Lower lobe of right lung (tissue), 2 donors: Measurements from ENCODE around the gene PDLIM5. TPM values are rescaled to one million over a fixed set of nuclear protein-coding genes. Genes with fewer than 3 reads are reported as not detected.
A peak's percentile ranks its signal among the peaks of the same experiment; 100 is the strongest.

Experiments
- ATAC-seq, 2 donors: fragments of 200-7000 bp; cut with Tn5 transposase; one replicate each; pipeline ENCODE4 v1.9.1; 2020 to 2022; ENCODE audit warnings: mild to moderate bottlenecking in 2 of 2, moderate library complexity in 2 of 2
- DNase-seq: peaks from one replicate; pipeline ENCODE4 v3.0.0-alpha.2; 2020
- H3K27ac ChIP-seq: fragments of 200-600 bp; one replicate; pipeline ENCODE4 v1.8.0; 2022
- H3K27me3 ChIP-seq: fragments of 200-600 bp; one replicate; pipeline ENCODE4 v1.8.0; 2022; ENCODE audit warnings: low read depth
- H3K36me3 ChIP-seq: fragments of 200-600 bp; one replicate; pipeline ENCODE4 v1.8.0; 2022; ENCODE audit warnings: mild to moderate bottlenecking
- H3K4me1 ChIP-seq: fragments of 200-600 bp; one replicate; pipeline ENCODE4 v1.8.0; 2022
- H3K4me3 ChIP-seq: fragments of 200-600 bp; one replicate; pipeline ENCODE4 v1.8.0; 2022; ENCODE audit warnings: mild to moderate bottlenecking
- H3K9me3 ChIP-seq: fragments of 200-600 bp; one replicate; pipeline ENCODE4 v1.8.0; 2022
- intact Hi-C: fragments of 100-400 bp; cut with DNase I; formaldehyde crosslinking; loops from one replicate; pipeline ENCODE4 v1.11.0; 2022
- total RNA-seq: library from RNA; stranded (reverse); fragmentation: NEBNext Ultra II Directional; extraction: Animal tissue kit (Norgen Biotek cat#: 25700); gene quantifications from one replicate; pipeline ENCODE4 v1.2.1, GENCODE V29; 2021
- TF ChIP-seq, protein P1 (sequence below): fragments of 200-600 bp; IDR thresholded peaks from one replicate; pipeline ENCODE4 v1.8.0; 2022; ENCODE audit warnings: antibody characterized with exemption, mild to moderate bottlenecking
- donor health status: DM: no; HTN: yes; CAD: no; lungs with severe emphysema.

Gene PDLIM5
- total RNA-seq, 1 donor from 2014 or later, result 75.8 TPM

DNA sequence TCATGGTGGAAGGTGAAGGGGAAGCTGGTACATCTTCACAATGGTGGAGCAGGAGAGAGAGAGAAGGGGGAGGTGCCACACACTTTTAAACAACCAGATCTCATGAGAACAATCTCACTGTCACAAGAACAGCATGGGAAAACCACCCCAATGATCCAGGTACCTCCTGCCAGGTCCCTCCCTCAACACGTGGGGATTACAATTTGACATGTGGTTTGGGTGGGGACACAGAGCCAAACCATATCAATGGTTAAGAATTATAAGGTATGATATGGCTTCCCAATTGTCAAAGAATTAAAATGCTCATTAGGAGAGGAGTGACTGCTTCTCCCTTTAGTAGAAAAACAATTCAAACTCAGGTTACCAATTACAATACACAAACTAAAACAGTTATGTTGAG, 143.3 kb downstream of the PDLIM5 start:
- DNase-seq (no peak), ATAC-seq (no peak)
- no peak overlapping the region for H3K4me3 ChIP-seq
- no peak overlapping the region for H3K27ac ChIP-seq
- TF ChIP-seq, protein P1, sequence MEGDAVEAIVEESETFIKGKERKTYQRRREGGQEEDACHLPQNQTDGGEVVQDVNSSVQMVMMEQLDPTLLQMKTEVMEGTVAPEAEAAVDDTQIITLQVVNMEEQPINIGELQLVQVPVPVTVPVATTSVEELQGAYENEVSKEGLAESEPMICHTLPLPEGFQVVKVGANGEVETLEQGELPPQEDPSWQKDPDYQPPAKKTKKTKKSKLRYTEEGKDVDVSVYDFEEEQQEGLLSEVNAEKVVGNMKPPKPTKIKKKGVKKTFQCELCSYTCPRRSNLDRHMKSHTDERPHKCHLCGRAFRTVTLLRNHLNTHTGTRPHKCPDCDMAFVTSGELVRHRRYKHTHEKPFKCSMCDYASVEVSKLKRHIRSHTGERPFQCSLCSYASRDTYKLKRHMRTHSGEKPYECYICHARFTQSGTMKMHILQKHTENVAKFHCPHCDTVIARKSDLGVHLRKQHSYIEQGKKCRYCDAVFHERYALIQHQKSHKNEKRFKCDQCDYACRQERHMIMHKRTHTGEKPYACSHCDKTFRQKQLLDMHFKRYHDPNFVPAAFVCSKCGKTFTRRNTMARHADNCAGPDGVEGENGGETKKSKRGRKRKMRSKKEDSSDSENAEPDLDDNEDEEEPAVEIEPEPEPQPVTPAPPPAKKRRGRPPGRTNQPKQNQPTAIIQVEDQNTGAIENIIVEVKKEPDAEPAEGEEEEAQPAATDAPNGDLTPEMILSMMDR, result no peak
- H3K36me3 ChIP-seq, result peaks cover 9% of the 10 kb centered on the region
- intact Hi-C loops, result loop anchor here (5.0 to 10.0 kb wide), 2 partner anchors 188 to 290 kb away; no protein-coding TSS in a partner anchor
- no peaks in the 10 kb centered on the region for H3K9me3 ChIP-seq
- H3K27me3 ChIP-seq, result no peaks in the 10 kb centered on the region
- H3K4me1 ChIP-seq, result no peaks in the 10 kb centered on the region

DNA sequence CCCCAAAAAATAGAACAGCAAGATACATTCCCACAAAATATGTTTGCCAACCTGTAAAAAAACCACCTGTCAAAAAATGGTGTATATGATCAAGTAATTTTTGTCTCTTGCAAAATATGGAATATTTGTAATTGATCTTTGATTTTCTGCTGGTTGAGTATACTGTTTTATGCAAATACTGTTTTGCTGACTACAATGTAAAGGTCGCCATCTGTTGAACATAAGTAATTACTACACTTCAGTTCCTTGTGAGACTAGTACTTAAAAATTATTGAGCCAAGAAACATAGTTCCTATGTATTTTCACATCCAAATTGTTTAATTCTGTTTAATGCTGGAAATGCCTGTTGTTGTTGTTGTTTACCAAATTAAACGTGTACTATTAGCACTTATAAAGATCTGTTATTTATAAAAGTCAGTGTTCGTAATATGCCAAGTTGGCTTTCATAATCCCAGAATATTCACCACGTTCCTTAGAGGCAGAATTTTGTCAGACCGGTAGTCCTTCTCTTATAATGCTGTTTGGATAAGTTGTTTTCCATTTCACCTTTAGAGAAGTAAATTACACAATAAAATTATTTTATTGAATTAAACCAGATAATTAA, 144.2 kb downstream of the PDLIM5 start:
- peak; percentile 49 to 75 for ATAC-seq

DNA sequence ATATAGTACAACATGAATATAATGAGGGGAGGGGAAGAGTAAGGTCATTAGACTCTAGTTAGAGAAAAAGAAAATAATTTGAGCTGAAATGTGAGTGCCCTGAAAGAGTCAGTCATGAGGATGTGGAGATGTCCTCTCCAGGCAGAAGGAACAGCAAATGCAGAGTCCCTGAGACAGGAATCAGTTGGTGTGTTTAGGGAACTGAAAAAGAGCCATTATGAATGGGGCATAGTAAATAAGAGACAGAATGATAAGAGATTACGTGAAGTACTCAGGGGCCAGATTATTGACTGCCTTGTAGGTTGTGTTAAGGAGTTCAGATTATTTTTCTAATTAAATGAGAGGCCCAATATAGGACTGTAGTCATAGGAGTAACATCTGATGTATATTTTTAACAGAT, 147.0 kb downstream of the PDLIM5 start:
- Histone ChIP-seq H3K9me3 (no peaks in the 10 kb centered on the region), H3K27me3 (no peaks in the 10 kb centered on the region), H3K27ac (no peak overlapping the region), H3K4me3 (no peak overlapping the region), H3K4me1 (no peaks in the 10 kb centered on the region), H3K36me3 (peaks cover 4% of the 10 kb centered on the region)
- TF ChIP-seq, protein P1, result no peak
- intact Hi-C loops, result loop anchor here (5.0 to 10.0 kb wide), 2 partner anchors 191 to 294 kb away; no protein-coding TSS in a partner anchor
- no peak for ATAC-seq
- no peak for DNase-seq

More for the DNA sequence above, 144.2 kb downstream of the PDLIM5 start:
- DNase-seq, result no peak
- TF ChIP-seq, protein P1, result peak; percentile 73
- Histone ChIP-seq H3K36me3 (peaks cover 9% of the 10 kb centered on the region), H3K4me1 (no peaks in the 10 kb centered on the region), H3K27me3 (no peaks in the 10 kb centered on the region), H3K9me3 (no peaks in the 10 kb centered on the region), H3K27ac (no peak overlapping the region), H3K4me3 (no peak overlapping the region)
- intact Hi-C loops, result loop anchor here (5.0 to 10.0 kb wide), 2 partner anchors 189 to 291 kb away; no protein-coding TSS in a partner anchor

DNA sequence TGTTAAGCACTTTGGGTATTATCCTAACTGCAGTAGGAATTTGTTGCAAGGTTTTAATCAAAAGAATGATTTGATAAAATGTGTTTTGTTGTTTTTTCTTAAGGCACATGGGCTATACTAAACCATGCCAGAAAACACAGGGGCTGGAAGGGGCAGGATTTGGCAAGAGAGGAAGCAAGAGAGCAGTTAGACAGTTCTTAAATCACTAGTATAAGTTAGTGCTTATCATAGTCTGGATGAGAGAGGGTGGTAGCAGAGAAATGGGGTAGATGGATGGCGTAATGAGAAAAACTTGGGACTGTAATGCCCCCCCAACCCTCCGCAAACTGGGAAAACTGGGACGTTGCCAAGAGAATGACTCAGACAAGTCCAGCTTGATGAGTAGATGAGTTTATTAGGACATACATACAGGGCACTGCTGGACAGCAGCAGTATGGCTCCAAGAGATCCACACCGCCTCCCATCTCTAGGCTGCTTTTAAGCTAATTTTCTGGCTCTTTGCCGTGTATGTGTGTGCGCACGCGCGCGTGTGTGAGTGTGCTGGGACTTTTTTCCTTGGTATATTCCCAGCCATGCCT, 151.5 kb downstream of the PDLIM5 start:
- ATAC-seq (no peak), DNase-seq (no peak)
- H3K36me3 ChIP-seq, result no peaks in the 10 kb centered on the region
- no peaks in the 10 kb centered on the region for H3K4me1 ChIP-seq
- intact Hi-C loops, result no loop called here
- no peak overlapping the region for H3K4me3 ChIP-seq
- H3K27me3 ChIP-seq, result no peaks in the 10 kb centered on the region
- no peak overlapping the region for H3K27ac ChIP-seq
- H3K9me3 ChIP-seq, result no peaks in the 10 kb centered on the region
- TF ChIP-seq, protein P1, result no peak

DNA sequence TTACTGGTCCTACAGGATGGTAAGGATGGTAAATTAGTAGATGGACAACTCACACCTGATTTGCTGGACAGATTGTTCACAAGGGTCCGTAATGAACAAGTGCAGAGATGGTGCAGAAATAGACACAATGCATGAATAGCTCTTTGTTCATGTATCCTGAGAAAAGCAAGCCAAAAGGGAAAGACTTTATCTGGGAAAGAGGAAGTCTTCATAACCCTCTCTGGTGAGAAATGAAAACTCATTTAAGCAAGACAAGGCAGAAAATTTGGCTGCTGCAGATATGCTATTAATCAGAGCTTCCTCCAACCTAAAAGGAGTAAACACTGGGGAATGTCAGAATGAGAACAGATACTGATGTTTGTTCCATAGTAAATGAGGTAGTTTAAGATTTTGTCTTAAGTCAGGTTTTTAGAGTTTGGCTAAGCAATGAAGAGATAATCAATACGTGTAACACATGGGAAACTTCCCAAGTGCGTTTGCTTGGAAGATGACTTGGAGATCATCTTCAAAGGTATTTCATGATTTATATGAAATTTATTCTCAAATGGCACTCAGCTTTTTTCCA, 153.6 kb downstream of the PDLIM5 start:
- TF ChIP-seq, protein P1, result no peak

More for the DNA sequence above, 153.6 kb downstream of the PDLIM5 start:
- H3K9me3 ChIP-seq, result no peaks in the 10 kb centered on the region
- no peak for ATAC-seq
- H3K36me3 ChIP-seq, result peaks cover 6% of the 10 kb centered on the region
- no peak for DNase-seq
- H3K27ac ChIP-seq, result no peak overlapping the region
- H3K27me3 ChIP-seq, result no peaks in the 10 kb centered on the region
- intact Hi-C loops, result no loop called here
- no peak overlapping the region for H3K4me3 ChIP-seq
- no peaks in the 10 kb centered on the region for H3K4me1 ChIP-seq
